Measurements from ENCODE around the gene TMEM132A.

TMEM132A gene

DNA sequence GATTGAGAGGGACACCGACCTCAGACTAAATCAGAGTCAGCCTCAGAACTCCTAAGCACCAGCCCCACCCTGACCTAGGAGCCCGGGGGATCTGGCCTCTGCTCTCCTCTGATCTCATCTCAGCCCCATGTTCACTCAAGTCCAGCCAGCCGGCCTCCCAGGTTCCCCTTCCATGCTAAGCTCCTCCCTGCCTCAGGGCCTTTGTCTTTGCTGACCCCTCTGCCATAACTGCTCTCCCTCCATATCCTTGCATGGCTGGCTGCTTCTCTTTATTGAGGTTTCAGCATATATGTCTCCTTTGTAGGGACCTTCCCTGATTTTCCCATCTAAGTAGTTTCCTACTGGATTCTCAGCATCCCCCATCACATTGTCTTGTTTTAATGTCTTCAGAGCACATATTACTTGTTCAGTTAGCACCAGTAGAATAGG lies 28.5 kb downstream of the TMEM132A start:
- TF ChIP-seq, protein P1, sequence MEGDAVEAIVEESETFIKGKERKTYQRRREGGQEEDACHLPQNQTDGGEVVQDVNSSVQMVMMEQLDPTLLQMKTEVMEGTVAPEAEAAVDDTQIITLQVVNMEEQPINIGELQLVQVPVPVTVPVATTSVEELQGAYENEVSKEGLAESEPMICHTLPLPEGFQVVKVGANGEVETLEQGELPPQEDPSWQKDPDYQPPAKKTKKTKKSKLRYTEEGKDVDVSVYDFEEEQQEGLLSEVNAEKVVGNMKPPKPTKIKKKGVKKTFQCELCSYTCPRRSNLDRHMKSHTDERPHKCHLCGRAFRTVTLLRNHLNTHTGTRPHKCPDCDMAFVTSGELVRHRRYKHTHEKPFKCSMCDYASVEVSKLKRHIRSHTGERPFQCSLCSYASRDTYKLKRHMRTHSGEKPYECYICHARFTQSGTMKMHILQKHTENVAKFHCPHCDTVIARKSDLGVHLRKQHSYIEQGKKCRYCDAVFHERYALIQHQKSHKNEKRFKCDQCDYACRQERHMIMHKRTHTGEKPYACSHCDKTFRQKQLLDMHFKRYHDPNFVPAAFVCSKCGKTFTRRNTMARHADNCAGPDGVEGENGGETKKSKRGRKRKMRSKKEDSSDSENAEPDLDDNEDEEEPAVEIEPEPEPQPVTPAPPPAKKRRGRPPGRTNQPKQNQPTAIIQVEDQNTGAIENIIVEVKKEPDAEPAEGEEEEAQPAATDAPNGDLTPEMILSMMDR (IDR thresholded peaks at IDR 0.05; ENCODE audit: insufficient read depth, low read depth, low read length, missing control alignments): no peak
- no peak overlapping the region for H3K4me3 ChIP-seq (ENCODE audit: low read length)
- DNase-seq (ENCODE audit: low read depth): no peak

DNA sequence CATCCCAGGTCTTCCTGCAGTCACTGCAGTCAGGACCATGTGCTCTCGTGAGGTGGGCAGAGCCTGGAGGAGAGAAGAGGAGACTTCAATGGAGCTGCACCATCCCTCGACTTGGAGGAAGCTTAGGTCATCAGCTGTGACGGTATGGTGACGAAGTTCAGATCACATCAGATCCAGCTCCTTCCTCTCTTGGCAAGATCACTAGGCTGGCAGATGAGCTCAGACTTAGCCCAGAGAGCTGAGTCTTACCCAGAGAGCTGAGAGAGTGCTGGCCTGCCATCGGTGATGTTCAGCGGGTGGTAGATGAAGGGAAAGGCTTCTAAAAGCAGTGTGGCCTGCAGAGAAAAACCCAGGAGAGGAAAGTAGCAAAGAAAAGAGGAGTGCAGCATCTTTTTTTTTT lies 29.5 kb downstream of the TMEM132A start:
- DNase-seq (ENCODE audit: low read depth): no peak
- H3K4me3 ChIP-seq (ENCODE audit: low read length): no peak overlapping the region
- TF ChIP-seq, protein P1 (IDR thresholded peaks at IDR 0.05; ENCODE audit: insufficient read depth, low read depth, low read length, missing control alignments): no peak

DNA sequence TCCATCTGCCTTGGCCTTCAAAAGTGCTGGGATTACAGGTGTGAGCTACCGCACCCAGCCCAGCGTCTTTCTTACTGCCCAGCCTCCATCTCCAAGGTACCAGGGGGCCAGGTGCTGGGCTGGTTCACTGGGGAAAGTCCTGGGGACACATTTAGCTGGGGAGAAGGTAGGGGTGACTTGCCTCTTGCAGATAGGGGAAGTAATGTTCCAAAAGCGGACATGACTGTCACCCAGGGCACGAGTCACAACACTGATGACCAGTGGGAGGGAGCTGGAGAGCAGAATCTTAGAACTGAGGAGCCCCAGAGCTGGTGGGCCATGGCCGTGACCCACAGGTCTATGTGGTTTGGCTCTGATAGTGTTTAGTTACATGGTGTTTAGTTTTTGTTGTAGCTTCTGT lies 30.2 kb downstream of the TMEM132A start:
- no peak for DNase-seq (ENCODE audit: low read depth)
- TF ChIP-seq, protein P1 (IDR thresholded peaks at IDR 0.05; ENCODE audit: insufficient read depth, low read depth, low read length, missing control alignments): no peak
- no peak overlapping the region for H3K4me3 ChIP-seq (ENCODE audit: low read length)

DNA sequence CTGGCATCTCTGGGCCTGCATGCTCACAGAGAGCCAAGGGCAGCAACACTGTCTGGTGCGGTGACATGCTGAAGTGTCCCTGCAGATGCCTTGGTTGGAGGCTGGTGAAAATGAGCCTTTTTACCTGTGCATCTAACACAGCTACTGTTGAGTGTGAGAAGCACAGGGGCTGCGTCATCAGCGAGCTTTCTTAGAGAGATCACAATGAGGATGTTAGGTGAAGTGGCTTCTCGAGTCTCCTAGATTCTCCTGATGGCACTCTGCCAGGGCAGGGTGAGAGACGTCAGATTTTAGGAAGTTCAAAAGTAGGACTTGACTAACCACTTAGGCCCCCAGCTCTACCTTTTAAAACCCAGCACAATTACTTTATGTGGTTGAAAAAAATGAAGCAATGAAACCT lies 31.3 kb downstream of the TMEM132A start:
- peak; percentile 11 for DNase-seq (ENCODE audit: low read depth)
- no peak overlapping the region for H3K4me3 ChIP-seq (ENCODE audit: low read length)
- TF ChIP-seq, protein P1 (IDR thresholded peaks at IDR 0.05; ENCODE audit: insufficient read depth, low read depth, low read length, missing control alignments): no peak

DNA sequence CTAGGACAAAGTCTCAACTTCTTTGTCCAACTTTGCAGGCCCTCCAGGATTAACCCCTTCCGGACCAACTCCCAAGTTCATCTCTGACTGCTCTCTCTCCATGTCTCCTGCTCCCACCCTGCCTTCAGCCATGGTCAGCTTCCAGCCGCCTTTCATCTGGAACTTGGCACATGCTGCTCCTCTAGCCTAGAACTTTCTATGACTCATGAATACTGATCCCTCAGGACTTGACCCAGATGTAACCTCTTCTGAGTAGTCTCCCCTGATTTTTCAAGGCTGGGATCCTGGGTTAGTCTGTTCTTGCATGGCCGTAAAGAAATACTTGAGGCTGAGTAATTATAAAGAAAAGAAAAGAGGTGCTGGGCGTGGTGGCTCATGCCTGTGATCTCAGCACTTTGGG lies 32.9 kb downstream of the TMEM132A start:
- TF ChIP-seq, protein P1 (IDR thresholded peaks at IDR 0.05; ENCODE audit: insufficient read depth, low read depth, low read length, missing control alignments): no peak
- no peak overlapping the region for H3K4me3 ChIP-seq (ENCODE audit: low read length)
- DNase-seq (ENCODE audit: low read depth): peak; percentile 14

DNA sequence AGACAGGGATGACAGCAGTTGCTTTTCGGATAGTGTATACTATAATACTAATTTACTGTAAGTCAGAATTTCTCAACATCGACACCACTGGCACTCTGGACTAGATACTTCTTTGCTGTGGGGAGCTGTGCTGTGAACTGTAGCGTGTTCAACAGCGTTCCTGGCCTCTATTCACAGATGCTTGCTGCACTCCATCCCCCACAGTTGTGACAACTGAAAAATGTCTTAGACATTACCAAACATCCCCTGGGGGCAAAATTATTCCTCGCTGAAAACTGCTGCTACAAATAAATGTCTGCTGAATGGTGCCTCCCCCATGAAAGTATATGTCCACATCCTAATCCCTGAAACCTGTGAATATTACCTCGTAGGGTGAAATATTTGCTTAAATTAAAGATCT lies 35.2 kb downstream of the TMEM132A start:
- no peak overlapping the region for H3K4me3 ChIP-seq (ENCODE audit: low read length)
- peak; percentile 14 for DNase-seq (ENCODE audit: low read depth)
- TF ChIP-seq, protein P1 (IDR thresholded peaks at IDR 0.05; ENCODE audit: insufficient read depth, low read depth, low read length, missing control alignments): no peak

DNA sequence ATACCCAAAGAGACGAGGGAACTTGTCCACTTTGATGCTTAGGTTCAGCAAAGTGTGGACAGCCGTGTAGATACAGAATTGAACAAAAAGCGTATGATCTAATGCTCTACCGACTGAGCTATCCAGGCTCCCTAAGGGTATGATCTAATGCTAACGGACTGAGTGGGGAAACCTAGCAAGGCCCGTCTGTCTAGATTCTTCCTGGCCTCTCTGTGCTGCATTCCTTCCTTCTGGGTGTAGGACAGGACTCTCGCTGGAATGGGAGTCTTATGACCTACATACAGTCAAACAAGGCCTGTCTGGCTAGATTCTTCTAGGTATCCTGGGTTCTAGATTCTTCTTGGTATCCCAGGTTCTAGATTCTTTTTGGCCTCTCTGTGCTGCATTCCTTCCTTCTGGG lies 36.1 kb downstream of the TMEM132A start:
- no peak overlapping the region for H3K4me3 ChIP-seq (ENCODE audit: low read length)
- TF ChIP-seq, protein P1 (IDR thresholded peaks at IDR 0.05; ENCODE audit: insufficient read depth, low read depth, low read length, missing control alignments): no peak
- no peak for DNase-seq (ENCODE audit: low read depth)

Measured in epithelial cell of esophagus (primary cell).